ENCODE results near the gene ZDHHC16.
"Not testable (repeated sequence)": the region's sequence is repeated elsewhere in the genome, so short reads cannot be mapped to it uniquely, and the experiment has no call there.

Gene ZDHHC16

GRCh38 chr10:97445722-97446639 is at the start of gene ZDHHC16, which contains the start of gene EXOSC1:
Gene ZDHHC16 (plus strand): TSS chr10:97446175. CDS start chr10:97451676, 5,501 bp downstream.
Gene EXOSC1 (minus strand): TSS chr10:97446006. CDS start chr10:97445985, 21 bp downstream.
- DNase-seq (ENCODE audit: low read depth), result peak; percentile 87

GRCh38 chr10:97399843-97400545 is 46.0 kb upstream of the ZDHHC16 start:
- no peak for DNase-seq (ENCODE audit: low read depth)

- peak; percentile 67 for DNase-seq (ENCODE audit: low read depth)
These were observed 45.1 kb upstream of the ZDHHC16 start, which contains the start of gene RRP12 for GRCh38 chr10:97400665-97401454. Gene RRP12 (minus strand): TSS chr10:97401340. CDS start chr10:97401231, 109 bp downstream.

- no peak for DNase-seq (ENCODE audit: low read depth)
These were observed 44.5 kb upstream of the ZDHHC16 start for GRCh38 chr10:97401455-97401919.

- no peak for DNase-seq (ENCODE audit: low read depth)
These were observed 41.9 kb upstream of the ZDHHC16 start for GRCh38 chr10:97404044-97404443.

GRCh38 chr10:97406064-97406463 is 39.9 kb upstream of the ZDHHC16 start:
- DNase-seq (ENCODE audit: low read depth), result no peak

GRCh38 chr10:97406483-97406882 is 39.5 kb upstream of the ZDHHC16 start:
- DNase-seq (ENCODE audit: low read depth), result not testable (repeated sequence)

- peak; percentile 40 for DNase-seq (ENCODE audit: low read depth)
These were observed 38.6 kb upstream of the ZDHHC16 start for GRCh38 chr10:97407211-97407951.

- no peak for DNase-seq (ENCODE audit: low read depth)
These were observed 38.1 kb upstream of the ZDHHC16 start for GRCh38 chr10:97407952-97408248.

- no peak for DNase-seq (ENCODE audit: low read depth)
These were observed 37.4 kb upstream of the ZDHHC16 start for GRCh38 chr10:97408496-97408992.

GRCh38 chr10:97411406-97411805 is 34.6 kb upstream of the ZDHHC16 start:
- no peak for DNase-seq (ENCODE audit: low read depth)

- peak; percentile 48 for DNase-seq (ENCODE audit: low read depth)
These were observed 33.1 kb upstream of the ZDHHC16 start for GRCh38 chr10:97412891-97413304.

- no peak for DNase-seq (ENCODE audit: low read depth)
These were observed 29.4 kb upstream of the ZDHHC16 start for GRCh38 chr10:97416565-97416964.

GRCh38 chr10:97423757-97424098 is 22.2 kb upstream of the ZDHHC16 start:
- DNase-seq (ENCODE audit: low read depth), result not testable (repeated sequence)

GRCh38 chr10:97425964-97426775 is 19.8 kb upstream of the ZDHHC16 start, which contains the start of gene PGAM1:
Gene PGAM1 (plus strand): TSS chr10:97426191. CDS start chr10:97426308, 117 bp downstream.
- DNase-seq (ENCODE audit: low read depth), result peak; percentile 93

- DNase-seq (ENCODE audit: low read depth), result no peak
These were observed 19.0 kb upstream of the ZDHHC16 start for GRCh38 chr10:97426776-97427570.

GRCh38 chr10:97427571-97428179 is 18.3 kb upstream of the ZDHHC16 start:
- peak; percentile 29 for DNase-seq (ENCODE audit: low read depth)

- DNase-seq (ENCODE audit: low read depth), result peak; percentile 38
These were observed 17.4 kb upstream of the ZDHHC16 start for GRCh38 chr10:97428572-97428981.

GRCh38 chr10:97434055-97434454 is 11.9 kb upstream of the ZDHHC16 start:
- DNase-seq (ENCODE audit: low read depth), result no peak
